ENCODE data around the gene MSMP. TPM values are rescaled to one million over a fixed set of nuclear protein-coding genes. Genes with fewer than 3 reads are reported as not detected.

Gene MSMP
- total RNA-seq, 2 donors from 2014 or later, result 2.1 TPM; not detected in 1

GRCh38 chr9:35728041-35728971 is 25.8 kb downstream of the MSMP start:
- peak; percentile 65 for DNase-seq
- peaks cover 8% of the 10 kb centered on the region for H3K4me1 ChIP-seq
- intact Hi-C loops (cut with DNase I), result no loop called here
- no peaks in the 10 kb centered on the region for H3K27me3 ChIP-seq
- peaks cover 14% of the 10 kb centered on the region for H3K36me3 ChIP-seq
- peak overlapping the region; percentile 97 for H3K27ac ChIP-seq
- H3K4me3 ChIP-seq, result peak overlapping the region; percentile 4
- TF ChIP-seq, protein P1, sequence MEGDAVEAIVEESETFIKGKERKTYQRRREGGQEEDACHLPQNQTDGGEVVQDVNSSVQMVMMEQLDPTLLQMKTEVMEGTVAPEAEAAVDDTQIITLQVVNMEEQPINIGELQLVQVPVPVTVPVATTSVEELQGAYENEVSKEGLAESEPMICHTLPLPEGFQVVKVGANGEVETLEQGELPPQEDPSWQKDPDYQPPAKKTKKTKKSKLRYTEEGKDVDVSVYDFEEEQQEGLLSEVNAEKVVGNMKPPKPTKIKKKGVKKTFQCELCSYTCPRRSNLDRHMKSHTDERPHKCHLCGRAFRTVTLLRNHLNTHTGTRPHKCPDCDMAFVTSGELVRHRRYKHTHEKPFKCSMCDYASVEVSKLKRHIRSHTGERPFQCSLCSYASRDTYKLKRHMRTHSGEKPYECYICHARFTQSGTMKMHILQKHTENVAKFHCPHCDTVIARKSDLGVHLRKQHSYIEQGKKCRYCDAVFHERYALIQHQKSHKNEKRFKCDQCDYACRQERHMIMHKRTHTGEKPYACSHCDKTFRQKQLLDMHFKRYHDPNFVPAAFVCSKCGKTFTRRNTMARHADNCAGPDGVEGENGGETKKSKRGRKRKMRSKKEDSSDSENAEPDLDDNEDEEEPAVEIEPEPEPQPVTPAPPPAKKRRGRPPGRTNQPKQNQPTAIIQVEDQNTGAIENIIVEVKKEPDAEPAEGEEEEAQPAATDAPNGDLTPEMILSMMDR (IDR thresholded peaks at IDR 0.05), result no peak
- peak overlapping the region in 1 of 2 donors; percentile 73 for H3K9ac ChIP-seq (ENCODE audit: low read depth in 2 of 2, low read length in 2 of 2)
- no peaks in the 10 kb centered on the region for H3K9me3 ChIP-seq

DNA sequence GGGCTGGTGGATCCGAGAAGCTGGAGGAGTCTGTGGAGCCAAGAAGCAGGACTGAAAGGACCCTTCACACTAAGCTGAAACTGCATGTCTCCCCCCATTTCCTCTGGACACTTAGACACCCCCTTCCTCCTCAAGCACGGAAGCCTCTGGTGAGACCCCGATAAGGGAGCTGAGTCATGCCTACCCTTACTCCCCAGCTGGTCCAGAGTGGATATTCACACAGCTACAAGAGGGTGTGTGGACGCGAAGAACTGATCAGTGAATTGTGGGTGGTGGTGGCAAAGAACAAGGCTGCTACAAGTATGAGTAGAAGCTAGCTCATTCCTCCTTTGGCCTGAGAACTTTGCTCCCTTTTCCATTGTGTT is 26.4 kb downstream of the MSMP start:
- Histone ChIP-seq H3K36me3 (peaks cover 14% of the 10 kb centered on the region), H3K4me3 (no peak overlapping the region), H3K27ac (peak overlapping the region; percentile 97), H3K27me3 (no peaks in the 10 kb centered on the region), H3K4me1 (peaks cover 8% of the 10 kb centered on the region), H3K9ac (ENCODE audit: low read depth in 2 of 2, low read length in 2 of 2) (peak overlapping the region in 1 of 2 donors; percentile 73), H3K9me3 (no peaks in the 10 kb centered on the region)
- TF ChIP-seq, protein P1 (IDR thresholded peaks at IDR 0.05), result no peak
- intact Hi-C loops (cut with DNase I), result no loop called here
- no peak for DNase-seq

DNA sequence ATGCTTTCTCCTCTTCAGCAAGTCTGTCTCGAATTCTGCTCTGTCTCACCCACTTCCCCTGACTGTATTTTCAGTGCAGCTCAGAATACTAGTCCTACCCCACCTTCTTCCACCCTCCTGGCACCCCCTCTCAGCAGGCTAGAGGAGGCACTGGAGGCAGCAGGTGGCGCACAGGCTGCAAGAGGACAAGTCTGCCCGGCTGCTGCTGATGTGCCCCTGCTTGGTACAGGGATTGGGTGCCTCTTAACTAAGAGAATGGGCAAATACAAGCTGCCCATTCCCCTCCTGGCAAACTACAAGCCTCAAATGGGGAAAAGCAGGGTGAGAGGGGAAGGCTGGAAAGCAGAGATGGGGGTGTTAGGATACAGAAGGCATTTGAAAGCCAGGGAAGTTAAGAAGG is 27.1 kb downstream of the MSMP start:
- intact Hi-C loops (cut with DNase I), result no loop called here
- no peaks in the 10 kb centered on the region for H3K9me3 ChIP-seq
- no peak overlapping the region for H3K4me3 ChIP-seq
- TF ChIP-seq, protein P1 (IDR thresholded peaks at IDR 0.05), result no peak
- no peaks in the 10 kb centered on the region for H3K27me3 ChIP-seq
- H3K9ac ChIP-seq (ENCODE audit: low read depth in 2 of 2, low read length in 2 of 2), result peak overlapping the region in 1 of 2 donors; percentile 73
- H3K36me3 ChIP-seq, result peaks cover 21% of the 10 kb centered on the region
- peak overlapping the region; percentile 97 for H3K27ac ChIP-seq
- no peak for DNase-seq
- H3K4me1 ChIP-seq, result peaks cover 8% of the 10 kb centered on the region

DNA sequence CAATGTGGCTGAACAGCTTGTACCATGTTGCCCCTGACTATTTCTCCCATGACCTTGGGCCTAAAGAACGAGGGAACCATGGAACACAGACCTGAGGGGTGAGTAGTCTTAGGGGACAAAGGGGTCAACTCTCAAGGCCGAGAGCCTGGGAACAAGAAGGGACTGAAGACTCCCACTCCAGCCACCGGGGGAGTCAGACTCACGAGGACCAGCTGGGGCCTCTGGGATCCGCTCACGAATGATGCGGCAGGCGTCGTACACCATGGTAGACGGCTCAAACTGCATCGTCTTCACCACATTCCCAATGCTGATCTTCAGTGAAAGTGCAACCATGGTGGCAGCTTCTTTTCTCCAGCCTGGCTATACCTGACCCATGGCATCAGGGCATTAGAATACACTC is 28.7 kb downstream of the MSMP start:
- Histone ChIP-seq H3K4me3 (no peak overlapping the region), H3K4me1 (peaks cover 8% of the 10 kb centered on the region), H3K27ac (no peak overlapping the region), H3K27me3 (no peaks in the 10 kb centered on the region), H3K36me3 (peaks cover 34% of the 10 kb centered on the region), H3K9ac (ENCODE audit: low read depth in 2 of 2, low read length in 2 of 2) (no peak overlapping the region), H3K9me3 (no peaks in the 10 kb centered on the region)
- TF ChIP-seq, protein P1 (IDR thresholded peaks at IDR 0.05), result no peak
- intact Hi-C loops (cut with DNase I), result no loop called here
- DNase-seq, result no peak

DNA sequence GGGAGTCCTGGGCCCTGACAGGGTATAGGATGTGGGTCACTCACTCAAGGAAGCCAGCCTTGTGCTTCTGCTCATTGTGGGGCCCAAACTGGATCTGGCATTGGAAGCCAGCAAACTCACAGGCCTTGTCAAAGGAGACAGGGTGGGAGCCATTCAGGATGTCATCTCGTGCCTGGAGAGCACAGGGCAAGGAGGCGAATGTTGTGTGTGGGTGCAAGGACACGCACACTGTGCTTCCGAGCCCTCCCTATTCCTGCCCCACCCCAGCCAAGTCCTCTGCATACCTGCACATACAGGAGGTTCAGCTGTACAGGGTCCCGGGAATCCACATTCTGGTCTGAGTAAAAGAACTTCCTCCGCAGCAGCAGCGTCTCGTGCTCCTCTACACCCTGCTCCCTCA is 30.2 kb downstream of the MSMP start:
- Histone ChIP-seq H3K27me3 (no peaks in the 10 kb centered on the region), H3K4me1 (peaks cover 4% of the 10 kb centered on the region), H3K27ac (no peak overlapping the region), H3K9ac (ENCODE audit: low read depth in 2 of 2, low read length in 2 of 2) (no peak overlapping the region), H3K4me3 (no peak overlapping the region), H3K36me3 (peaks cover 47% of the 10 kb centered on the region), H3K9me3 (no peaks in the 10 kb centered on the region)
- intact Hi-C loops (cut with DNase I), result no loop called here
- DNase-seq, result no peak
- TF ChIP-seq, protein P1 (IDR thresholded peaks at IDR 0.05), result no peak
